Heart right ventricle (tissue), 16 donors: ENCODE data around the gene CDKN2A. TPM values are rescaled to one million over a fixed set of nuclear protein-coding genes. Genes with fewer than 3 reads are reported as not detected.

Experiments
- ATAC-seq, 8 donors: fragments of 200-7000 bp; cut with Tn5 transposase; one replicate each; pipeline ENCODE4 v1.9.1; 2020; ENCODE audit warnings: mild to moderate bottlenecking in 8 of 8, moderate library complexity in 8 of 8, moderate number of reproducible peaks in 1 of 8
- DNase-seq, 2 donors: peaks; one replicate each; pipeline ENCODE4 v3.0.0-alpha.2; 2020
- H3K27ac ChIP-seq, 10 donors: fragments of 200-600 bp; sonication (generic) in 2 of 10; one replicate each; pipeline versions ENCODE4 v1.5.0 to v1.8.0; 2020 to 2022; ENCODE audit warnings: mild to moderate bottlenecking in 3 of 10
- H3K27me3 ChIP-seq, 7 donors: fragments of 200-600 bp; one replicate each; pipeline ENCODE4 v1.8.0; 2021 to 2022; ENCODE audit warnings: mild to moderate bottlenecking in 2 of 7
- H3K36me3 ChIP-seq, 9 donors: fragments of 200-600 bp; sonication (generic) in 1 of 9; one replicate each; pipeline versions ENCODE4 v1.5.0 to v1.8.0; 2020 to 2022; ENCODE audit warnings: mild to moderate bottlenecking in 2 of 9
- H3K4me1 ChIP-seq, 9 donors: fragments of 200-600 bp; sonication (generic) in 1 of 9; one replicate each; pipeline versions ENCODE4 v1.5.0 to v1.8.0; 2020 to 2022; ENCODE audit warnings: mild to moderate bottlenecking in 4 of 9
- H3K4me3 ChIP-seq, 10 donors: fragments of 200-600 bp; sonication (generic) in 2 of 10; one replicate each; pipeline versions ENCODE4 v1.5.0 to v1.8.0; 2020 to 2022; ENCODE audit warnings: mild to moderate bottlenecking in 7 of 10, moderate library complexity in 2 of 10
- H3K9me3 ChIP-seq, 11 donors: fragments of 200-600 bp in 10 of 11; sonication (generic) in 2 of 11; one replicate each; pipeline versions ENCODE4 v1.5.0 to v1.8.0; 2013 to 2022; ENCODE audit warnings: mild to moderate bottlenecking in 2 of 11, control low read depth in 1 of 11, moderate library complexity in 1 of 11
- CTCF ChIP-seq, 9 donors: fragments of 200-600 bp; sonication (generic) in 2 of 9; IDR thresholded peaks; one replicate each; pipeline versions ENCODE4 v1.5.0 to v1.8.0; 2021 to 2022; ENCODE audit warnings: antibody characterized with exemption in 9 of 9, mild to moderate bottlenecking in 5 of 9, moderate library complexity in 1 of 9
- WGBS, 2 donors: extraction: QIAGEN DNeasy Blood & Tissue Kit; methylation state at CpG; one replicate each; pipeline ENCODE4 v1.1.7; 2013; ENCODE audit warnings: inconsistent platforms in 1 of 2; 5-methylcytosine and 5-hydroxymethylcytosine counted together
- intact Hi-C, 10 donors: fragments of 100-400 bp; cut with DNase I; formaldehyde crosslinking; loops; one replicate each; pipeline versions ENCODE4 v1.11.1 to v1.14.2; 2022
- polyA plus RNA-seq, 2 donors: library from polyadenylated mRNA; stranded (reverse); fragments of 200-250 nt; gene quantifications; one replicate each; pipeline ENCODE4 v1.2.3, GENCODE V29; 2013
- total RNA-seq, 10 donors: library from RNA; stranded (reverse); fragmentation: NEBNext Ultra II Directional in 3 of 10; extraction: Animal tissue kit (Norgen Biotek cat#: 25700) in 3 of 10; gene quantifications; one replicate each; pipeline versions ENCODE4 v1.2.1 to v1.2.4, GENCODE V29; 2021 to 2023
- donor health status: Arrhythmogenic right ventricular cardiomyopathy.
- donor health status: ischemic (EF 13 %, LVEDD 7.1; RV severe dilation, severe dysfunction).
- donor health status: healthy with polysubstance abuse.
- donor health status: DM: no; HTN: yes; CAD: no.
- donor health status: DM: no; HTN: no; CAD: no.
- donor health status: ischemic (EF 25% LVEDD 6.9; RV normal size, moderate dysfunction).
- donor health status: ischemic (EF 25% LVEDD 5.7; RV mildly dilated, moderate dysfunction).
- donor health status: healthy.
- donor health status: DM: yes; HTN: yes; CAD: no.
- donor health status: Ischemic cardiomyopathy.
- donor health status: ischemic (EF 35%, LVEDD 5.7; RV mildly dilated, moderate dysfunction).
- donor health status: nonischemic (EF 11% LVEDD 7.7; RV severe dilation, severe dysfunction).
- donor health status: DM: yes; HTN: yes; CAD: no.
- donor health status: PGD.
- donor health status: ischemic (EF 29% LVEDD 5.4; RV normal size, mild dysfunction).
- donor health status: nonischemic (EF 23%, LVEDD 6.1; RV moderate dilation, normal function).

CDKN2A gene
- total and polyA plus RNA-seq, 12 donors = 0.03 to 1.9 (median 0.48) TPM; not detected in 5

- Histone ChIP-seq H3K36me3 (no peaks in the 10 kb centered on the region), H3K9me3 (no peaks in the 10 kb centered on the region), H3K27me3 (peaks cover 70 to 100% (median 100%) of the 10 kb centered on the region in 7 donors), H3K27ac (no peak overlapping the region), H3K4me1 (peaks cover 16 to 48% (median 21%) of the 10 kb centered on the region in 9 donors), H3K4me3 (no peak overlapping the region)
- 9 to 19% methylated on average over 24 of the region's 24 CpGs for WGBS, 2 donors
- DNase-seq (no peak), ATAC-seq (no peak)
- TF ChIP-seq CTCF (IDR thresholded peaks at IDR 0.05) = no peak
- intact Hi-C loops = loop anchor here in 2 of 10 donors (2.0 to 10.0 kb wide), 2 partner anchors 15 to 65 kb away; no protein-coding TSS in a partner anchor
These were observed 24.0 kb downstream of the CDKN2A start for GRCh38 chr9:21969951-21970799.

GRCh38 chr9:21969011-21969940 lies 24.9 kb downstream of the CDKN2A start:
- 5 to 7% methylated on average over 28 of the region's 28 CpGs for WGBS, 2 donors
- Histone ChIP-seq H3K4me3 (no peak overlapping the region), H3K4me1 (peaks cover 9 to 46% (median 22%) of the 10 kb centered on the region in 9 donors), H3K27me3 (peaks cover 67 to 100% (median 100%) of the 10 kb centered on the region in 7 donors), H3K36me3 (no peaks in the 10 kb centered on the region), H3K9me3 (no peaks in the 10 kb centered on the region), H3K27ac (no peak overlapping the region)
- DNase-seq (no peak), ATAC-seq (no peak)
- TF ChIP-seq CTCF (IDR thresholded peaks at IDR 0.05) = no peak
- intact Hi-C loops = loop anchor here in 2 of 10 donors (2.0 to 10.0 kb wide), 2 partner anchors 16 to 64 kb away; no protein-coding TSS in a partner anchor

GRCh38 chr9:21968331-21969010 lies 25.7 kb downstream of the CDKN2A start:
- peaks cover 59 to 100% (median 100%) of the 10 kb centered on the region in 7 donors for H3K27me3 ChIP-seq
- no peaks in the 10 kb centered on the region for H3K36me3 ChIP-seq
- ATAC-seq (no peak), DNase-seq (no peak)
- WGBS, 2 donors = 2 to 5% methylated on average over 41 of the region's 41 CpGs
- peaks cover 0 to 3% (median 0%) of the 10 kb centered on the region in 11 donors for H3K9me3 ChIP-seq
- intact Hi-C loops = loop anchor here in 2 of 10 donors (2.0 to 10.0 kb wide), 2 partner anchors 16 to 64 kb away; no protein-coding TSS in a partner anchor
- peaks cover 6 to 41% (median 18%) of the 10 kb centered on the region in 9 donors for H3K4me1 ChIP-seq
- no peak overlapping the region for H3K27ac ChIP-seq
- peak overlapping the region in 1 of 10 donors; percentile 6 for H3K4me3 ChIP-seq
- TF ChIP-seq CTCF (IDR thresholded peaks at IDR 0.05) = no peak
